Vagina (tissue), 2 donors: Measurements from ENCODE around the gene APPL2. TPM values are rescaled to one million over a fixed set of nuclear protein-coding genes. Genes with fewer than 3 reads are reported as not detected.
A peak's percentile ranks its signal among the peaks of the same experiment; 100 is the strongest.

Experiments
- DNase-seq, 2 donors: peaks; one replicate each; pipeline ENCODE4 v3.0.0-alpha.2; 2017; ENCODE audit errors: extremely low spot score in 2 of 2
- H3K27ac ChIP-seq: fragments of 200-600 bp; sonication (generic); one replicate; pipeline ENCODE4 v1.5.1; 2019
- H3K27me3 ChIP-seq: fragments of 200-600 bp; sonication (generic); one replicate; pipeline ENCODE4 v1.5.1; 2019
- H3K36me3 ChIP-seq, 2 donors: fragments of 200-600 bp; sonication (generic); one replicate each; pipeline ENCODE4 v1.5.1; 2017 to 2019
- H3K4me1 ChIP-seq: fragments of 200-600 bp; sonication (generic); one replicate; pipeline ENCODE4 v1.5.1; 2019
- H3K4me3 ChIP-seq, 2 donors: fragments of 200-600 bp; sonication (generic); 1 replicate in 1 of 2; 2 replicates in 1 of 2; pipeline ENCODE4 v1.5.1; 2016 to 2019
- H3K9me3 ChIP-seq: fragments of 200-600 bp; sonication (generic); one replicate; pipeline ENCODE4 v1.5.1; 2019
- CTCF ChIP-seq, 3 experiments: fragments of 450-650 bp in 2 of 3; fragments of 200-600 bp in 1 of 3; sonication (generic) in 1 of 3; IDR thresholded peaks; one replicate each; pipeline ENCODE4 v1.5.1; 2017 to 2019; ENCODE audit warnings: antibody characterized with exemption in 3 of 3, mild to moderate bottlenecking in 2 of 3, moderate library complexity in 2 of 3
- POLR2A ChIP-seq, 2 donors: fragments of 450-650 bp; IDR thresholded peaks; one replicate each; pipeline ENCODE4 v1.6.1; 2017; ENCODE audit warnings: antibody characterized with exemption in 2 of 2, mild to moderate bottlenecking in 2 of 2, moderate library complexity in 2 of 2
- POLR2AphosphoS5 ChIP-seq, 2 donors: sonication (generic); formaldehyde crosslinking; IDR thresholded peaks; one replicate each; pipeline ENCODE4 v1.9.0; 2017; ENCODE audit warnings: antibody characterized with exemption in 2 of 2, mild to moderate bottlenecking in 2 of 2, low read depth in 1 of 2; ENCODE audit not compliant: insufficient read depth in 1 of 2
- intact Hi-C: fragments of 100-400 bp; cut with DNase I; formaldehyde crosslinking; loops from one replicate; pipeline ENCODE4 v1.15.1; 2023
- total RNA-seq: library from RNA; depleted of rRNA; stranded (reverse); fragments of >200 nt; gene quantifications from one replicate; pipeline ENCODE4 v1.2.3, GENCODE V29; 2016

Gene APPL2
- total RNA-seq, 1 donor from 2014 or later, result 48.1 TPM

- H3K36me3 ChIP-seq, result peaks cover 0 to 46% of the 10 kb centered on the region in 2 donors
- DNase-seq, result no peak
- H3K27me3 ChIP-seq, result no peaks in the 10 kb centered on the region
- TF ChIP-seq POLR2A (IDR thresholded peaks at IDR 0.05) (no peak), CTCF (IDR thresholded peaks at IDR 0.05) (no peak), POLR2AphosphoS5 (IDR thresholded peaks at IDR 0.05; ENCODE audit: insufficient read depth in 1 of 2, low read depth in 1 of 2) (no peak)
- H3K4me1 ChIP-seq, result peaks cover 40% of the 10 kb centered on the region
- H3K4me3 ChIP-seq, result no peak overlapping the region
- H3K9me3 ChIP-seq, result no peaks in the 10 kb centered on the region
- intact Hi-C loops, result no loop called here
- peak overlapping the region; percentile 45 for H3K27ac ChIP-seq
Measured at GRCh38 chr12:105214670-105215375, 21.2 kb downstream of the APPL2 start.

- no peak for TF ChIP-seq POLR2A (IDR thresholded peaks at IDR 0.05)
- no peak for TF ChIP-seq CTCF (IDR thresholded peaks at IDR 0.05)
- no peak for TF ChIP-seq POLR2AphosphoS5 (IDR thresholded peaks at IDR 0.05; ENCODE audit: insufficient read depth in 1 of 2, low read depth in 1 of 2)
- H3K4me3 ChIP-seq, result no peak overlapping the region
- H3K9me3 ChIP-seq, result no peaks in the 10 kb centered on the region
- peaks cover 0 to 49% of the 10 kb centered on the region in 2 donors for H3K36me3 ChIP-seq
- DNase-seq, result no peak
- H3K27ac ChIP-seq, result no peak overlapping the region
- H3K27me3 ChIP-seq, result no peaks in the 10 kb centered on the region
- H3K4me1 ChIP-seq, result peaks cover 33% of the 10 kb centered on the region
- intact Hi-C loops, result no loop called here
Measured at GRCh38 chr12:105214148-105214547, 21.8 kb downstream of the APPL2 start.

DNA sequence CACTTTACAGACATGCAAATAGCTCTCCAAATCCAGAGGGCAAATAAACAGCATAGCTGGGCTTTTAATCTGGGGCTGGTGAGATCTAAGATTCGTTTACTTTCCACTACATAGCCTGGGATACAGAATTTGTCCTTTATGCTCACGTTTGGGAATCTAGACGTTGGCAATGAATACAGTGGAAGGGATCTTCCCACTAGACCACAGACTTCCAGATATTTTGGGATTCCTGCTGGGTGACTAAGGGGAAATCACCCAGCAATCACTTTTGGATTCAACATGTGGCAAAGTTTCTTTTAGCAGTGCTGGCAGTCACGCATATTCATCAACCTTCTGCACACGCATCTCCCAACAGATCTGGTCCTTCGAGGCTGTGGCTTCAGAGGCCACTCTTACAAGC lies 23.5 kb downstream of the APPL2 start:
- peaks cover 1 to 53% of the 10 kb centered on the region in 2 donors for H3K36me3 ChIP-seq
- intact Hi-C loops, result no loop called here

DNA sequence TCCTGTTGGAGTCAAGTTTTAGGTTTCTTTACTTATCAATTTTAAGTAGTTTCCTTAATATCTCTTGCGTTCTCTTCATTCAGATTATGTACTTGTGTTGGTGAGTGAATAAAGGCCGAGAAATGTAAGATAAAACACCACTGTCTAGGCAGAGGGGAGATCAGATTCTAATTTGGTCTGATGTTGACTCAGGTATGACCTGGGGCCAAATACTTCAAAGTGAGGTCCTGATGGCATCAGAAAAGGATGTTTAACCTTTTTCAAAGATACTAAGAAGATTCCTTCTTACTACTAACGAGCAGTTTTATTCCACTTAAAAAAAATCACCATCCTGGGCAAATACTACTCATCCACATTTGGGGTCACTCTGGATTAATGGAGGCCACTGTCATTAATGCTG lies 26.9 kb downstream of the APPL2 start:
- no peak for TF ChIP-seq POLR2A (IDR thresholded peaks at IDR 0.05)
- Histone ChIP-seq H3K4me1 (peaks cover 5% of the 10 kb centered on the region), H3K27me3 (no peaks in the 10 kb centered on the region), H3K36me3 (peaks cover 3 to 64% of the 10 kb centered on the region in 2 donors), H3K27ac (no peak overlapping the region), H3K9me3 (no peaks in the 10 kb centered on the region), H3K4me3 (no peak overlapping the region)
- intact Hi-C loops, result no loop called here
- DNase-seq, result no peak

More for the DNA sequence above, 23.5 kb downstream of the APPL2 start:
- peak overlapping the region; percentile 50 for H3K27ac ChIP-seq
- no peaks in the 10 kb centered on the region for H3K9me3 ChIP-seq
- peaks cover 22% of the 10 kb centered on the region for H3K4me1 ChIP-seq
- DNase-seq, result no peak
- no peak for TF ChIP-seq POLR2AphosphoS5 (IDR thresholded peaks at IDR 0.05; ENCODE audit: insufficient read depth in 1 of 2, low read depth in 1 of 2)
- no peak for TF ChIP-seq CTCF (IDR thresholded peaks at IDR 0.05)
- no peak for TF ChIP-seq POLR2A (IDR thresholded peaks at IDR 0.05)
- H3K27me3 ChIP-seq, result no peaks in the 10 kb centered on the region
- H3K4me3 ChIP-seq, result no peak overlapping the region

DNA sequence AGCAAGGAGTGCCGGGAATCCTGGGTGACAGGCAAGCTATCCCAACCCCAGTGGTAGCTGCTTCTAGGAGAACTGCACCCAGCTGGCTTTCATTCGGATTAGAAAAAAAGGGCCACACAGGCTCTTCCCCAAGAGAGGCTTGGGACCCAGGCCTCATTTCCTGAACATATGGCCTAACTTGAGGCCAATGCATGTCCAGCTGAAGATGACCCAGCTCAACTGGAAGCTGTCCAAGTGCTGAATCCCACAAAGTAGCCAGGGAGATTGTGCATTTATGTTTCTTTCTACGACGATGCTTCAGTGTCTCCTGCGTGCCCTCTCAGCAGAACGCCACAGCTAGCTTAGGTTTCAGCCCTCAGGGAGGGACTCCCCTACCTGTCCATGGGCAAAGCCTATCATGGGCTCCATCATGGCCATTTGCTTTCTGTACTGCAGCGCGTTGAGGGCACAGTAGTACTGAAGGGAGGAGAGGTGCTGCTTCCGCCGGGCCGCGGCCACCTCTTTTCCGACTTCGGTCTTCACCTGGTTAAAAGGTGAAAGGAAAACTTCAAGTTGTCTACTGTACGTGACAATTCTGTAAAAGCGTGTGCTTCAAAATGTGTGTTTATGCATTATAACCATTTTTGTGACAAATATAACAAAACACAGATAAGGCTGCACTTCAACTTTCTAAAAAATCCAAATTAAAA lies 29.1 kb downstream of the APPL2 start:
- no peak for DNase-seq
- peaks cover 3 to 79% of the 10 kb centered on the region in 2 donors for H3K36me3 ChIP-seq
- H3K9me3 ChIP-seq, result no peaks in the 10 kb centered on the region
- no peak for TF ChIP-seq CTCF (IDR thresholded peaks at IDR 0.05)
- TF ChIP-seq POLR2AphosphoS5 (IDR thresholded peaks at IDR 0.05; ENCODE audit: insufficient read depth in 1 of 2, low read depth in 1 of 2), result no peak
- no peak for TF ChIP-seq POLR2A (IDR thresholded peaks at IDR 0.05)
- peaks cover 13% of the 10 kb centered on the region for H3K4me1 ChIP-seq
- H3K27ac ChIP-seq, result no peak overlapping the region
- intact Hi-C loops, result no loop called here
- H3K4me3 ChIP-seq, result no peak overlapping the region
- H3K27me3 ChIP-seq, result no peaks in the 10 kb centered on the region
